Measurements from ENCODE around the gene ALPK1.
"Not testable (repeated sequence)": the region's sequence is repeated elsewhere in the genome, so short reads cannot be mapped to it uniquely, and the experiment has no call there.

The ALPK1 gene

GRCh38 chr4:112277705-112278448 is 19.3 kb upstream of the ALPK1 start:
- DNase-seq (ENCODE audit: low read depth): no peak
- TF ChIP-seq CTCF (IDR thresholded peaks at IDR 0.05; ENCODE audit: control insufficient read depth, insufficient read depth, low read depth, low read length, missing control alignments): no peak
- H3K4me3 ChIP-seq (ENCODE audit: control insufficient read depth, low read depth, low read length): no peak overlapping the region

GRCh38 chr4:112279025-112279881 is 17.9 kb upstream of the ALPK1 start:
- no peak for TF ChIP-seq CTCF (IDR thresholded peaks at IDR 0.05; ENCODE audit: control insufficient read depth, insufficient read depth, low read depth, low read length, missing control alignments)
- DNase-seq (ENCODE audit: low read depth): no peak
- no peak overlapping the region for H3K4me3 ChIP-seq (ENCODE audit: control insufficient read depth, low read depth, low read length)

GRCh38 chr4:112279882-112280315 is 17.3 kb upstream of the ALPK1 start:
- TF ChIP-seq CTCF (IDR thresholded peaks at IDR 0.05; ENCODE audit: control insufficient read depth, insufficient read depth, low read depth, low read length, missing control alignments): no peak
- DNase-seq (ENCODE audit: low read depth): no peak
- H3K4me3 ChIP-seq (ENCODE audit: control insufficient read depth, low read depth, low read length): no peak overlapping the region

GRCh38 chr4:112280386-112281056 is 16.6 kb upstream of the ALPK1 start:
- no peak for TF ChIP-seq CTCF (IDR thresholded peaks at IDR 0.05; ENCODE audit: control insufficient read depth, insufficient read depth, low read depth, low read length, missing control alignments)
- no peak overlapping the region for H3K4me3 ChIP-seq (ENCODE audit: control insufficient read depth, low read depth, low read length)
- no peak for DNase-seq (ENCODE audit: low read depth)

- H3K4me3 ChIP-seq (ENCODE audit: control insufficient read depth, low read depth, low read length); DNase-seq (ENCODE audit: low read depth): not testable (repeated sequence)
Observed at GRCh38 chr4:112281895-112282398, 15.2 kb upstream of the ALPK1 start.

GRCh38 chr4:112282860-112283667 is 14.1 kb upstream of the ALPK1 start:
- no peak for DNase-seq (ENCODE audit: low read depth)
- no peak for TF ChIP-seq CTCF (IDR thresholded peaks at IDR 0.05; ENCODE audit: control insufficient read depth, insufficient read depth, low read depth, low read length, missing control alignments)
- H3K4me3 ChIP-seq (ENCODE audit: control insufficient read depth, low read depth, low read length): no peak overlapping the region
